HUES6 (cell line): ENCODE measurements around the gene ROR1.
"Not testable (repeated sequence)": the region's sequence is repeated elsewhere in the genome, so short reads cannot be mapped to it uniquely, and the experiment has no call there.

ENCODE experiments used
- H3K27ac ChIP-seq: 2 replicates; pipeline ENCODE4 v1.7.0; 2013; ENCODE audit warnings: low read depth, mild to moderate bottlenecking, low read length, inconsistent platforms
- H3K27me3 ChIP-seq: 2 replicates; pipeline ENCODE4 v1.6.1; 2013; ENCODE audit warnings: low read length; ENCODE audit not compliant: control insufficient read depth, insufficient read depth
- H3K36me3 ChIP-seq: 2 replicates; pipeline ENCODE4 v1.6.1; 2013; ENCODE audit warnings: low read length; ENCODE audit not compliant: control insufficient read depth, insufficient read depth
- H3K4me1 ChIP-seq: 2 replicates; pipeline ENCODE4 v1.6.1; 2013; ENCODE audit warnings: low read length; ENCODE audit not compliant: control insufficient read depth, insufficient read depth
- H3K4me3 ChIP-seq: 2 replicates; pipeline ENCODE4 v1.5.1; 2013; ENCODE audit warnings: low read depth, low read length
- H3K9ac ChIP-seq: one replicate; pipeline ENCODE4 v1.6.1; 2013; ENCODE audit warnings: mild to moderate bottlenecking, low read length
- H3K9me3 ChIP-seq: 2 replicates; pipeline ENCODE4 v1.6.1; 2013; ENCODE audit warnings: low read depth, low read length; ENCODE audit not compliant: control insufficient read depth, insufficient read depth

Gene ROR1

GRCh38 chr1:64199154-64199553 is 425.3 kb downstream of the ROR1 start:
- H3K4me3 ChIP-seq: no peak overlapping the region
- no peak overlapping the region for H3K27ac ChIP-seq
- H3K27me3 ChIP-seq: no peaks in the 10 kb centered on the region
- no peak overlapping the region for H3K9ac ChIP-seq
- no peaks in the 10 kb centered on the region for H3K36me3 ChIP-seq
- 0 out of 2 replicates have a peak, but pooled peaks cover 5% of the 10 kb centered on the region for H3K4me1 ChIP-seq
- H3K9me3 ChIP-seq: peaks cover 11% of the 10 kb centered on the region; the same call in 1 of the 2 replicates

GRCh38 chr1:64200064-64200463 is 426.2 kb downstream of the ROR1 start:
- Histone ChIP-seq H3K4me3 (no peak overlapping the region), H3K4me1 (0 out of 2 replicates have a peak, but pooled peaks cover 4% of the 10 kb centered on the region), H3K27me3 (no peaks in the 10 kb centered on the region), H3K9ac (no peak overlapping the region), H3K9me3 (peaks cover 11% of the 10 kb centered on the region; the same call in 1 of the 2 replicates), H3K36me3 (no peaks in the 10 kb centered on the region), H3K27ac (no peak overlapping the region)

DNA sequence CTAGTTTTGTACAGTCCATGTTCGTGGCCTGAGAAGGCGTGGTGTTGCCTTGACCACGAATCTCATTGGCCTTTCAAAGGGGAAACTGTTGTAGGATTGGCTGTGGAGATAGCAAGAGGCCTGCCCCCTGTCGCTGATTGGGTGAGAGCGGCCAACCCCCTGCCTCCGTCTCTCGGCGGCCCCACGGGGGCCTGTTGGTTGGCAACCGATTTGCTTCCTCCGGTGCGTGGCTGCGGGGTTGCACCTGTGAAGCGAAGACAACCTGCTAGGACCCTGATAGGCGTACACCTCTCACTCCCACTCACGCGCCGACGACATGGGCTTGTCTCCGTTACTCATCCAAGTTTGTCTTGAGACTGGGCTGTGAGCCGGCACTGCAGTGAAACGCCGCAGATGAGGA is 429.6 kb downstream of the ROR1 start, which contains the start of gene UBE2U:
UBE2U (plus strand) TSS at position 204 of the 400 bp plus-strand sequence. CDS start 428 bp downstream, outside the sequence.
- Histone ChIP-seq H3K9ac (no peak within 1 kb of the TSS), H3K9me3 (peaks cover 11% of the 10 kb centered on the region; the same call in 1 of the 2 replicates), H3K4me1 (no peaks in the 10 kb centered on the region), H3K27ac (no peak within 1 kb of the TSS), H3K27me3 (no peaks in the 10 kb centered on the region), H3K4me3 (no peak within 1 kb of the TSS), H3K36me3 (no peaks in the 10 kb centered on the region)

GRCh38 chr1:64209221-64209620 is 435.4 kb downstream of the ROR1 start:
- Histone ChIP-seq H3K27me3 (no peaks in the 10 kb centered on the region), H3K4me3 (no peak overlapping the region), H3K27ac (no peak overlapping the region), H3K9me3 (no peaks in the 10 kb centered on the region), H3K36me3 (no peaks in the 10 kb centered on the region), H3K9ac (no peak overlapping the region), H3K4me1 (no peaks in the 10 kb centered on the region)

DNA sequence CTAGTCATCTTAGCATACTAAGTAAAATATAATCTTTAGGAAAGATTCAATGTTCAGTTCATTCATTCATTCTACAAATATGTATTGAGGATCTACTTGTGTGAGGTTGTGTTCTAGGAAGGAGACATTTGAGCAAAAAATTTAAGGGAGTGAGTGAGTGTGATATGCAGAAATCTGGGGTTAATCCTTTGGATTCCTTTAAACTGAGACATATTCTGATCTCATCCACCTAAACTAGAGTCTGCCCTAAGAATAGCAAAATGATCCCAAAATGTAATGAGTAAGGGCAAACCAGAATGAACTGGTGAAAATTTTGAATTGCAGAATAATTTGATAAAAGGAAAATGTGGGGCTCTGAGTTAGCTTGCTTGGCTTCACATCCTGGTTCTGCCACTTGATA is 438.2 kb downstream of the ROR1 start:
- Histone ChIP-seq H3K9me3 (no peaks in the 10 kb centered on the region), H3K9ac (no peak overlapping the region), H3K4me1 (no peaks in the 10 kb centered on the region), H3K27ac (no peak overlapping the region), H3K36me3 (no peaks in the 10 kb centered on the region), H3K4me3 (no peak overlapping the region), H3K27me3 (no peaks in the 10 kb centered on the region)

GRCh38 chr1:64215576-64215975 is 441.8 kb downstream of the ROR1 start:
- no peak overlapping the region for H3K27ac ChIP-seq
- H3K4me3 ChIP-seq: no peak overlapping the region
- H3K36me3 ChIP-seq: no peaks in the 10 kb centered on the region
- no peaks in the 10 kb centered on the region for H3K27me3 ChIP-seq
- no peaks in the 10 kb centered on the region for H3K9me3 ChIP-seq
- no peak overlapping the region for H3K9ac ChIP-seq
- no peaks in the 10 kb centered on the region for H3K4me1 ChIP-seq

DNA sequence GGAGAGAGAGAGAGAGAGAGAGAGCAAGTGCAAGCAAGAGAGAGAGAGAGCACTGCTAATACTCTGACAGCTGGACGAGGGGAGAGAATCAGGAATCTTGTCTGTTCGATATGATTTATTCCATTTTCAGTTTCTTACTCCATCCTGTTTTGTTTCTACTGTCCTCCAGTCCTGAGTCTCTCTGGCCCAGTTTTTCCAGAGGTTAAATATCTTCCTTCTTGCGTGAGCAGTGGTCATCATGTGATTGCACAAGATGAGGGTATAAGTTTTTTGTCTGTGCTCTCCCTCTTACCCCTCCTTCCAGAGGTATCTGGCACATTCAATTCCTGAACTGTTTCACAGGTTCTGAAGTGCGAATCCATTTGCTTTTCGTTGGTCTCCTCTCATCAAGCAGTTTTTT is 446.4 kb downstream of the ROR1 start:
- no peaks in the 10 kb centered on the region for H3K4me1 ChIP-seq
- no peak overlapping the region for H3K9ac ChIP-seq
- no peaks in the 10 kb centered on the region for H3K36me3 ChIP-seq
- no peak overlapping the region for H3K4me3 ChIP-seq
- H3K9me3 ChIP-seq: no peaks in the 10 kb centered on the region
- no peaks in the 10 kb centered on the region for H3K27me3 ChIP-seq
- H3K27ac ChIP-seq: no peak overlapping the region

- H3K36me3 ChIP-seq: no peaks in the 10 kb centered on the region
- H3K9ac ChIP-seq: no peak overlapping the region
- H3K4me3 ChIP-seq: no peak overlapping the region
- H3K27ac ChIP-seq: no peak overlapping the region
- H3K4me1 ChIP-seq: no peaks in the 10 kb centered on the region
- no peaks in the 10 kb centered on the region for H3K27me3 ChIP-seq
- H3K9me3 ChIP-seq: no peaks in the 10 kb centered on the region
Observed at GRCh38 chr1:64223329-64224151, 449.7 kb downstream of the ROR1 start.

DNA sequence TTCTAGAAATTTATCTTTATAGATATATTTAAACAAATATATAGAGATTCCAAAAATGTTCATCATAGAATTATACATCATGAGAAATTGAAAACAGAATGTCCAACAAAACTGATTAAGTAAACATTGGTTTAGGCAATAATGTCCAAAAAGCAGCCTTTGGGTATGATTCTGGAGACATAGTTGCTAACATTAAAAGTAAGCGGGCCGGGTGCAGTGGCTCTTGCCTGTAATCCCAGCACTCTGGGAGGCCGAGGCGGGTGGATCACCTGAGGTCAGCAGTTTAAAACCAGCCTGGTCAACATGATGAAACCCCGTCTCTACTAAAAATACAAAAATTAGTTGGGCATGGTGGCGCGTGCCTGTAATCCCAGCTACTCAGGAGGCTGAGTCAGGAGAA is 450.4 kb downstream of the ROR1 start:
- H3K27ac ChIP-seq, H3K4me1 ChIP-seq, H3K36me3 ChIP-seq, H3K27me3 ChIP-seq, H3K4me3 ChIP-seq, H3K9me3 ChIP-seq, H3K9ac ChIP-seq: not testable (repeated sequence)

GRCh38 chr1:64228167-64228957 is 454.5 kb downstream of the ROR1 start:
- H3K9ac ChIP-seq: no peak overlapping the region
- H3K36me3 ChIP-seq: no peaks in the 10 kb centered on the region
- peaks cover 3% of the 10 kb centered on the region; the same call in 1 of the 2 replicates for H3K4me1 ChIP-seq
- H3K27ac ChIP-seq: no peak overlapping the region
- no peaks in the 10 kb centered on the region for H3K27me3 ChIP-seq
- H3K4me3 ChIP-seq: no peak overlapping the region
- no peaks in the 10 kb centered on the region for H3K9me3 ChIP-seq

GRCh38 chr1:64229307-64229706 is 455.5 kb downstream of the ROR1 start:
- Histone ChIP-seq H3K9me3 (no peaks in the 10 kb centered on the region), H3K36me3 (no peaks in the 10 kb centered on the region), H3K27me3 (no peaks in the 10 kb centered on the region), H3K4me3 (no peak overlapping the region), H3K4me1 (peaks cover 3% of the 10 kb centered on the region; the same call in 1 of the 2 replicates), H3K9ac (no peak overlapping the region), H3K27ac (no peak overlapping the region)
